ENCODE measurements around the gene AAK1.

DNA sequence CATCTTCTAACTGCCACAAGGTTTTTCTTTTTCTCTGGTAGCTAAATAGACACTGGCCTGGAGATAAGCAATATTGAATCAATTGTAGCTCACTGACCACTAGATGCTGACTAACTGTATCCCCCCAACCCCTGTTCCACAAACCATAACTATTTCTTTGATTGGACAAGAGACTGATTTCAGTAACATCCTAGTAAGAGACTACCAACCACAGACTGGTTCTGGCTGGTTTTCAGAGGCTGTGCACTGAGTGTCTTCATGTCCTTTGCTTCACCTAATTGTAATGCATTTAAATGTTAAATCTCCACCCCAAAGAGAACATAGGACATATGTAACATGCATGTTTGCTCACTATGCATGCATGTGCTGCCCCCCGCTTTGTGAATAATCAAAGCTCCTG is 3.2 kb upstream of the AAK1 start:
- no peak for TF ChIP-seq POLR2A (IDR thresholded peaks at IDR 0.05)
- TF ChIP-seq, protein P1, sequence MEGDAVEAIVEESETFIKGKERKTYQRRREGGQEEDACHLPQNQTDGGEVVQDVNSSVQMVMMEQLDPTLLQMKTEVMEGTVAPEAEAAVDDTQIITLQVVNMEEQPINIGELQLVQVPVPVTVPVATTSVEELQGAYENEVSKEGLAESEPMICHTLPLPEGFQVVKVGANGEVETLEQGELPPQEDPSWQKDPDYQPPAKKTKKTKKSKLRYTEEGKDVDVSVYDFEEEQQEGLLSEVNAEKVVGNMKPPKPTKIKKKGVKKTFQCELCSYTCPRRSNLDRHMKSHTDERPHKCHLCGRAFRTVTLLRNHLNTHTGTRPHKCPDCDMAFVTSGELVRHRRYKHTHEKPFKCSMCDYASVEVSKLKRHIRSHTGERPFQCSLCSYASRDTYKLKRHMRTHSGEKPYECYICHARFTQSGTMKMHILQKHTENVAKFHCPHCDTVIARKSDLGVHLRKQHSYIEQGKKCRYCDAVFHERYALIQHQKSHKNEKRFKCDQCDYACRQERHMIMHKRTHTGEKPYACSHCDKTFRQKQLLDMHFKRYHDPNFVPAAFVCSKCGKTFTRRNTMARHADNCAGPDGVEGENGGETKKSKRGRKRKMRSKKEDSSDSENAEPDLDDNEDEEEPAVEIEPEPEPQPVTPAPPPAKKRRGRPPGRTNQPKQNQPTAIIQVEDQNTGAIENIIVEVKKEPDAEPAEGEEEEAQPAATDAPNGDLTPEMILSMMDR (IDR thresholded peaks at IDR 0.05) = no peak

All from breast epithelium (tissue), 3 donors.